Fibroblast of skin of left biceps (primary cell): ENCODE measurements around the gene ESAM.
"Not testable (repeated sequence)": the region's sequence is repeated elsewhere in the genome, so short reads cannot be mapped to it uniquely, and the experiment has no call there.

Experiments used
- DNase-seq, 2 experiments: peaks; one replicate each; pipeline ENCODE4 v3.0.0-alpha.2; 2013; ENCODE audit warnings: low read depth in 2 of 2

The ESAM gene

GRCh38 chr11:124770959-124771358 lies 8.9 kb upstream of the ESAM start:
- DNase-seq, result not testable (repeated sequence)

- DNase-seq, result no peak
These were observed 8.0 kb upstream of the ESAM start for GRCh38 chr11:124769806-124770774.

GRCh38 chr11:124768914-124769313 lies 6.8 kb upstream of the ESAM start:
- no peak for DNase-seq

- no peak for DNase-seq
These were observed 4.1 kb upstream of the ESAM start for GRCh38 chr11:124766156-124766555.

GRCh38 chr11:124763156-124763947 lies 1.3 kb upstream of the ESAM start:
- DNase-seq, result no peak

- DNase-seq, result no peak
These were observed 600 bp upstream of the ESAM start for GRCh38 chr11:124762624-124763155.

- no peak for DNase-seq
These were observed 587 bp downstream of the ESAM start for GRCh38 chr11:124761301-124762104.

- no peak for DNase-seq
These were observed 1.3 kb downstream of the ESAM start for GRCh38 chr11:124760806-124761205.

- no peak for DNase-seq
These were observed 1.9 kb downstream of the ESAM start for GRCh38 chr11:124760205-124760652.

GRCh38 chr11:124759266-124760204 lies 2.6 kb downstream of the ESAM start:
- DNase-seq, result no peak

- DNase-seq, result no peak
These were observed 3.5 kb downstream of the ESAM start for GRCh38 chr11:124758355-124759265.

GRCh38 chr11:124757320-124757719 lies 4.8 kb downstream of the ESAM start:
- no peak for DNase-seq

GRCh38 chr11:124756753-124757227 lies 5.3 kb downstream of the ESAM start:
- DNase-seq, result no peak

GRCh38 chr11:124756033-124756752 lies 5.9 kb downstream of the ESAM start:
- DNase-seq, result no peak

- DNase-seq, result no peak
These were observed 7.4 kb downstream of the ESAM start for GRCh38 chr11:124754710-124755109.

GRCh38 chr11:124754309-124754708 lies 7.8 kb downstream of the ESAM start:
- no peak for DNase-seq

GRCh38 chr11:124753624-124754023 lies 8.5 kb downstream of the ESAM start:
- no peak for DNase-seq

GRCh38 chr11:124753205-124753604 lies 8.9 kb downstream of the ESAM start:
- no peak for DNase-seq
